Left ventricle myocardium superior (tissue), 1 donor: ENCODE data around the gene TBC1D10B. TPM values are rescaled to one million over a fixed set of nuclear protein-coding genes. Genes with fewer than 3 reads are reported as not detected.
"Not testable (repeated sequence)": the region's sequence is repeated elsewhere in the genome, so short reads cannot be mapped to it uniquely, and the experiment has no call there.

Source experiments
- ATAC-seq: fragments of 200-7000 bp; cut with Tn5 transposase; one replicate; pipeline ENCODE4 v1.9.1; 2020; ENCODE audit warnings: mild to moderate bottlenecking, moderate library complexity
- DNase-seq: peaks from one replicate; pipeline ENCODE4 v3.0.0-alpha.2; 2020
- intact Hi-C: fragments of 100-400 bp; cut with micrococcal nuclease; formaldehyde crosslinking; loops from one replicate; pipeline ENCODE4 v1.11.0; 2022
- total RNA-seq: library from RNA; stranded (reverse); fragmentation: NEBNext Ultra II Directional; extraction: Animal tissue kit (Norgen Biotek cat#: 25700); gene quantifications from one replicate; pipeline ENCODE4 v1.2.1, GENCODE V29; 2021
- donor health status: DM: no; HTN: yes; CAD: no; lungs with severe emphysema.

Gene TBC1D10B
- total RNA-seq, 1 donor from 2014 or later: 26.4 TPM

DNA sequence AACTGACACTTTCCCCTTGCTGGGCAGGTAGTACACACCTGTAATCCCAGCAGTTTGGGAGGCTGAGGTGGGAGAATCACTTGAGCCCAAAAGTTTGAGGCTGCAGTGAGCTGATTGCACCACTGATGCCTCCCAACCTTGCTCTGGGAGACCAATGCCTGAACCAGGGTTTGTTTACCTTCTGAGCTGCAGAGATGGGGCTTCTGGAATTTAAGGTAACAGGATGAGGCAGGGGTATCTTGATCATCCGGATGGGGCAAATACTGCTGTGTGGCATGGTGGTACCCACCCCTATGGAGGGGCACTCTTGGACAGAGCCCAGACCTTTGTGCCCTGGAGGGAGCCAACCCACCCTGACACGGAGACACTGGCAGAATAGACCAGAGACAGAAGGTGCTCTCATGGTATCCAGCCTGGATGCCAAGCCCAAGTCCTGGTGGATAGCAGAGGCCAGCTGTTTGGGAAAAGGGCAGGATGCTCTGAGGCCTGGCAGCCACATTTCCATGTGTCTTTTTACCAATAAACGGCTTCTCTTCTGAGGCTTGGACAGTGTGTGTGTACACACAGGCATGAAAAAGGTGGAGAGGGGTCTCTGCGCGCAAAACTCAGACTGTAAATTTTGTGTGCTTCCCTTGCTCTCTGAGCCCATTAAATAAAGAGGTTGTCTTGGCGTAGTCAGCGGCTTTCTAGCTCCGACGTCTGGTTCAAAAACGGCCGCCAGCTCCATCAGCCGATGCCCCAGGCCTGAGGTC lies 29.3 kb upstream of the TBC1D10B start:
- intact Hi-C loops: no loop called here
- DNase-seq: no peak
- no peak for ATAC-seq

GRCh38 chr16:30398661-30399434 lies 28.6 kb upstream of the TBC1D10B start:
- intact Hi-C loops: no loop called here
- ATAC-seq (no peak), DNase-seq (no peak)

GRCh38 chr16:30397776-30398660 lies 27.7 kb upstream of the TBC1D10B start:
- intact Hi-C loops: no loop called here
- ATAC-seq: no peak
- no peak for DNase-seq

GRCh38 chr16:30397056-30397455 lies 26.8 kb upstream of the TBC1D10B start:
- DNase-seq (no peak), ATAC-seq (no peak)
- intact Hi-C loops: no loop called here

- intact Hi-C loops: not testable (repeated sequence)
These were observed 26.3 kb upstream of the TBC1D10B start for GRCh38 chr16:30396627-30397026.

DNA sequence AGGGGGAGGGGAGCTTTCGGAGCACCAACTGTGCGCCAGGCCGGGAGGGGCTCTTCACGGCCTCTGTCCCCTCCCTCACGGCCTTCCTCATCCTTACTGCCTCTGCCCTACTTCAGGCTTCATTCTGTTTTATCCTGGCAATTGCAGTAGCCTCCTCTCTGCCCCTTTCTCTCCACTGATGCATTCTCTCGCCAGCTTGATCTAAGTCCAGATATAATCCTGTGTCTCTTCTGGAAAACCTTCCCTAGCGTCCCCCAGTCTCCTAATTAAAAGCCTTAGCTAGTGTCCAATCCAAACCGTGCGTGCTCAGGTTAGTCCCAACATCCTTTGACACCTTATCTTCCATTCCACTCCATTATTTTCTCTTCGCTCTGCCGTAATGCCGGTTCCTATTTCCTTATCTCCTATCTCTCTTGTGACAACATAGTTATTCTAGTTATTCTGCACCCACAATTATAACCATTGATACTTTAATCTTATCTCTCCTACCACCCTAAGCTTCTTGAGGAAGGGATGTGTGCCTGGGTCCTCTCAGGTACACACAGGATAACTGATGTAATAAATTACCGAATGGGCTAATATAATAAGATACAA lies 25.8 kb upstream of the TBC1D10B start:
- ATAC-seq (no peak), DNase-seq (no peak)
- intact Hi-C loops: no loop called here

More at GRCh38 chr16:30396627-30397026, 26.3 kb upstream of the TBC1D10B start:
- not testable (repeated sequence) for ATAC-seq, DNase-seq

- intact Hi-C loops: no loop called here
- peak; percentile 95 for DNase-seq
These were observed 25.1 kb upstream of the TBC1D10B start, which contains the start of gene ZNF48 for GRCh38 chr16:30395155-30395991. TSS of gene ZNF48 (plus strand) at chr16:30395420. CDS start at chr16:30395795, 375 bp downstream.

DNA sequence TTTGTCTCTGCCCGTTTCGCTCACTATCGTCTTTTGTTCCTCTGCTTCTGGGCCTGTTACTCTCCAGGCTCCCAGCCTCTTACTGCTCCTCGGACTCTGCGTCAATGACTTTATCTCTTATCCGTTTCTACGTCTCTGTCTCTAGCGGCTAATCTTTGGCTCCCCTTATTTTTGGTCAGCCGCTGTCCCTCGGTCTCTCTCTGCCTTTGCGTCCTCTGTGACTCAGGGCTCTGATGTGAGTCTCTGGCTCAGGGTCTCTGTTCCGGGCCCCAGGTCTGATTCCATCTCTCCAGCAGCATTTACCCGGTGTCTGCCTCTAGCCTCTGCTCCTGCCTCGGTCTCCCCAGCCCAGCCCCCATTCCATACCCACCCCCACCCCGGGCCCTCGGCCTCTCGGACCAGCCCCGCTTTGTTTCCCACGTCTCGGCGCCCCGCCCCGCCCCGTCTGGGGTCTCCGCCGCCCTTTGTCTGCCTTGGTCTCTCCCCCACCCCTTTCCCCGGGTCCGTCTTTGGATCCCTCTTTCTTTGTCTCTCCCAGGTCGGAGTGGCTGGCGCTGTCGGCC lies 24.4 kb upstream of the TBC1D10B start:
- intact Hi-C loops: no loop called here
- DNase-seq (no peak), ATAC-seq (peak; percentile 39)

More at GRCh38 chr16:30395155-30395991, 25.1 kb upstream of the TBC1D10B start, which contains the start of gene ZNF48:
- ATAC-seq: peak; percentile 97

DNA sequence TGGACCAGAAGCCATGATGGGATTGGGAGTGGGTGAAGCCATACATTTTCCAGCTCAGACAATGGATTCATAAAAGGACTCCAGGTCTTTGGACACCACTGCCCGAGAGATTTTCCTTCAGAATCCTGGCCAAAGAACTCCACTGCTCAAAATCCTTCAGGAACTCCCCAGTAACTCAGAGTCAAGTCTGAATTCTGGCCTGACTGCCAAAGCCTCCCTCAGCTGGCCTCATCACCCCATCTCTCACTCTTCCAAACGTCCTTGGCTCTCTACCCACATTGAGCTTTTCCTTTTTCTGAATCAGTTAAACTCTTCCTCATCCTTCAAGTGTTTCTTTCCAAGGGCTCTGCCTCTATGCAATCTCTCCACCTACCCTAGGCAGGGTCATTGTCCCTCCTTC lies 13.2 kb upstream of the TBC1D10B start:
- intact Hi-C loops: no loop called here
- peak; percentile 3 for DNase-seq

DNA sequence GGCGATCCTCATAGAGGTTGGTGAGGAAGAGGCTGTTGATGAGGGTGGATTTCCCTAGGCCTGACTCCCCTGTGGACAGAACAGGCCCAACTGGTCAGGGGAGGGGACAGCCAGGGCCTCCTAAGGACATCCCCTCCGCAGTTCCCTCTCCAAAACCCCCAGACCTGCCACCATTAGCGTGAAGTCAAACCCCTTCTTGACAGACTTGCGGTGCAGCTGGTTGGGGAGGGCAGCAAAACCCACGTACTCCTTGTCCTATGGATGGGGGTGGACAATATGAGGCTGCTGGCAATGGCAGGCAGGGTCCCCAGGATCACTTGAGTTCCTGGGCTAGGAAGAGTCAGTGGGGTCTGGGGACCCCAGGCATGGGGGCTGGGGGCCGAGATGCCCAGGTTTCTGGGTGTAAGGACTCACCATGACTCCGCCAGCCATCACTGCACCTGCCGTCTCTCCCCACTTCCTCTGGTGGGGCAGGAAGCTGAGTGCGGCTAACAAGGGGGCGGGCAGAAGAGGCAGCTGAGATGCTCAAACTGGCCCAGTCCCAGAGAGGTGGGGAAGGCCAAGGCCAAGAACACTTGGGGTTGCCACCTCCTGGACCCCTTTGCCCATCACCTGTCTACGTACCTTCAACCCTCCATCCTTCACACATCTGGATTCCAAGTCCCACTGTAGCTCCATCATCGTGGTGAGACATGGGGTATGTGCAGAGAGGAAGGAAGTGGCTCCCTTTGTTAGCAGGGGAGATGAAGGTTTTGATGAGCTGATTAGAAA lies 12.0 kb upstream of the TBC1D10B start, which contains the start of gene SEPTIN1:
SEPTIN1 (minus strand) TSS at position 451 of the 771 bp plus-strand sequence; CDS start at position 432, 19 bp downstream.
- DNase-seq (peak; percentile 36), ATAC-seq (no peak)
- intact Hi-C loops: no loop called here

More for the DNA sequence above, 13.2 kb upstream of the TBC1D10B start:
- no peak for ATAC-seq

GRCh38 chr16:30381291-30382041 lies 11.2 kb upstream of the TBC1D10B start:
- intact Hi-C loops: no loop called here
- DNase-seq: peak; percentile 29

GRCh38 chr16:30380803-30381208 lies 10.5 kb upstream of the TBC1D10B start:
- intact Hi-C loops: no loop called here
- no peak for ATAC-seq
- peak; percentile 29 for DNase-seq

More at GRCh38 chr16:30381291-30382041, 11.2 kb upstream of the TBC1D10B start:
- no peak for ATAC-seq

DNA sequence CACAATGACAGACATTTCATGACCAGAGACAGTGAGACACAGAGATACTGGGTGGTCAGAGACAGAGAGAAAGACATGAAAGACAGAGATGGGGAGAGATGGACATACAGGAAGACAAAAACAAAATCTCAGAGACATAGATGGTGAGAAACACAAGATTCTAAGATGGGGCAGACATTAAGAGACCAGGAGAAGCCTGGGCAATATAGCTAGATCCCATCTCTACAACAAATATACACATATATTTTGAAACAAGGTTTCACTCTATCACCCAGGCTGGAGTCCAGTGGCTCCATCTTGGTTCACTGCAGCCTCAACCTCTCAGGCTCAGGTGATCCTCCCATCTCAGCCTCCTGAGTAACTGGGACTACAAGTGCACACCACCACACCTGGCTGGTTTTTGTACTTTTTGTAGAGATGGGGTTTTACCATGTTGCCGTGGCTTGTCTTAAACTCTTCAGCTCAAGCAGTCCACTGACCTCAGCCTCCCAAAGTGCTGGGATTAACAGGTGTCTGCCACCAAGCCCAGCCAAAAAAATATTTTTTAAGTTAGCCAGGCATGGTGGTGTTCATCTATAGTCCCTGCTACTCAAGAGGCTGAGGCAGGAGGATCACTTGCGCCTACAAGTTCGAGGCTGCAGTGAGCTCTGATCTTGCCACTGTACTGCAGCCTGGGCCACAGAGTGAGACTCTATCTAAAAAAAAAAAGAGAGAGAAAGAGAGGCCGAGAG lies 9.9 kb upstream of the TBC1D10B start:
- DNase-seq: peak; percentile 5
- intact Hi-C loops: no loop called here
- ATAC-seq: no peak

- ATAC-seq (no peak), DNase-seq (peak; percentile 31)
- intact Hi-C loops: no loop called here
These were observed 9.0 kb upstream of the TBC1D10B start for GRCh38 chr16:30379158-30379783.
